ENCODE data around the gene MGAT1. TPM values are rescaled to one million over a fixed set of nuclear protein-coding genes. Genes with fewer than 3 reads are reported as not detected.

MGAT1 gene
- total and polyA plus RNA-seq, 8 donors = 53.4 to 96.3 (median 68.0) TPM

- intact Hi-C loops (cut with DNase I) = loop anchor here in 1 of 3 donors (10.0 kb wide), 1 partner anchor 368 kb away; no protein-coding TSS in a partner anchor
- 68 to 74% methylated on average over 21 of the region's 21 CpGs for WGBS, 2 donors
- no peak for FAIRE-seq
These were observed 15.8 kb downstream of the MGAT1 start for GRCh38 chr5:180786531-180787398.

GRCh38 chr5:180785794-180786221 lies 16.8 kb downstream of the MGAT1 start:
- no peak for TF ChIP-seq CTCF (IDR thresholded peaks at IDR 0.05)
- no peaks in the 10 kb centered on the region for H3K27me3 ChIP-seq
- intact Hi-C loops (cut with DNase I) = loop anchor here in 1 of 3 donors (10.0 kb wide), 1 partner anchor 369 kb away; no protein-coding TSS in a partner anchor
- peak; percentile 11 to 36 (median 24) for ATAC-seq
- H3K27ac ChIP-seq = peak overlapping the region; percentile 60 to 87 (median 80)
- FAIRE-seq = no peak
- WGBS, 2 donors = 9 to 14% methylated on average over 5 of the region's 5 CpGs
- peaks cover 21 to 47% (median 37%) of the 10 kb centered on the region in 3 donors for H3K4me1 ChIP-seq
- no peaks in the 10 kb centered on the region for H3K9me3 ChIP-seq
- DNase-seq = peak in 2 of 6 donors; percentile 38
- peaks cover 0 to 6% (median 0%) of the 10 kb centered on the region in 3 donors for H3K36me3 ChIP-seq
- H3K4me3 ChIP-seq = no peak overlapping the region

More at GRCh38 chr5:180786531-180787398, 15.8 kb downstream of the MGAT1 start:
- Histone ChIP-seq H3K4me1 (peaks cover 21 to 47% (median 37%) of the 10 kb centered on the region in 3 donors), H3K36me3 (peaks cover 0 to 16% (median 0%) of the 10 kb centered on the region in 3 donors), H3K9me3 (no peaks in the 10 kb centered on the region), H3K4me3 (no peak overlapping the region), H3K27me3 (no peaks in the 10 kb centered on the region), H3K27ac (peak overlapping the region; percentile 60 to 87 (median 80))
- no peak for ATAC-seq
- no peak for TF ChIP-seq CTCF (IDR thresholded peaks at IDR 0.05)
- peak in 1 of 6 donors; percentile 56 for DNase-seq

- peaks cover 21 to 44% (median 37%) of the 10 kb centered on the region in 3 donors for H3K4me1 ChIP-seq
- ATAC-seq (peak; percentile 29 to 70 (median 48)), FAIRE-seq (no peak), DNase-seq (peak in 3 of 6 donors; percentile 47 to 64 (median 53))
- H3K36me3 ChIP-seq = peaks cover 0 to under 1% (median 0%) of the 10 kb centered on the region in 3 donors
- 34 to 42% methylated on average over 15 of the region's 15 CpGs for WGBS, 2 donors
- TF ChIP-seq CTCF (IDR thresholded peaks at IDR 0.05) = no peak
- intact Hi-C loops (cut with DNase I) = loop anchor here in 1 of 3 donors (10.0 kb wide), 1 partner anchor 370 kb away; no protein-coding TSS in a partner anchor
- peak overlapping the region; percentile 60 to 87 (median 80) for H3K27ac ChIP-seq
- H3K4me3 ChIP-seq = no peak overlapping the region
- no peaks in the 10 kb centered on the region for H3K9me3 ChIP-seq
- no peaks in the 10 kb centered on the region for H3K27me3 ChIP-seq
These were observed 17.4 kb downstream of the MGAT1 start for GRCh38 chr5:180785121-180785781.

GRCh38 chr5:180784497-180785097 lies 18.0 kb downstream of the MGAT1 start:
- peak overlapping the region in 3 of 4 donors; percentile 60 to 87 (median 87) for H3K27ac ChIP-seq
- peak in 5 of 6 donors; percentile 76 to 86 (median 80) for DNase-seq
- 21 to 23% methylated on average over 13 of the region's 13 CpGs for WGBS, 2 donors

More at GRCh38 chr5:180784497-180785097, 18.0 kb downstream of the MGAT1 start:
- intact Hi-C loops (cut with DNase I) = loop anchor here in 1 of 3 donors (10.0 kb wide), 1 partner anchor 370 kb away; no protein-coding TSS in a partner anchor
- peak; percentile 67 to 84 (median 78) for ATAC-seq
- Histone ChIP-seq H3K27me3 (no peaks in the 10 kb centered on the region), H3K9me3 (no peaks in the 10 kb centered on the region), H3K36me3 (no peaks in the 10 kb centered on the region), H3K4me3 (no peak overlapping the region), H3K4me1 (peaks cover 15 to 43% (median 37%) of the 10 kb centered on the region in 3 donors)
- peak; percentile 24 to 65 (median 61) for TF ChIP-seq CTCF (IDR thresholded peaks at IDR 0.05)
- peak; percentile 86 for FAIRE-seq

Measured in pancreas (tissue), 10 donors.